ENCODE results near the gene CD7. TPM values are rescaled to one million over a fixed set of nuclear protein-coding genes. Genes with fewer than 3 reads are reported as not detected.

Gene CD7
- total and polyA plus RNA-seq, 9 of the 15 experiments (the other 6 are each of a cell fraction or from before 2014, with no cell fraction given), result 0.21 to 0.35 TPM; not detected in 7

GRCh38 chr17:82334622-82335394 is 17.4 kb upstream of the CD7 start (continued):
- TF ChIP-seq ZNF695 (CRISPR knock-in tag; IDR thresholded peaks at IDR 0.05) (no peak), TCF7L2 (IDR thresholded peaks at IDR 0.05; ENCODE audit: low read depth, low read length) (no peak), TAF7 (tag; IDR thresholded peaks at IDR 0.05) (0 out of 2 replicates have a peak, but pooled peaks have one; percentile 27), ETS1 (conservative IDR thresholded peaks at IDR 0.05; ENCODE audit: control insufficient read depth, low read depth, low read length) (no peak), ZNF778 (CRISPR knock-in tag; IDR thresholded peaks at IDR 0.05) (no peak), NELFE (IDR thresholded peaks at IDR 0.05; ENCODE audit: insufficient read depth, insufficient read length) (no peak), SMARCA4 (IDR thresholded peaks at IDR 0.05) (no peak), SLC30A9 (CRISPR knock-in tag; IDR thresholded peaks at IDR 0.05) (no peak), ZNF263 (CRISPR knock-in tag; IDR thresholded peaks at IDR 0.05; ENCODE audit: borderline replicate concordance) (no peak), GATAD2A (IDR thresholded peaks at IDR 0.05) (no peak), TCF7 (IDR thresholded peaks at IDR 0.05; ENCODE audit: borderline replicate concordance) (no peak), ZNF592 (IDR thresholded peaks at IDR 0.05) (0 out of 2 replicates have a peak, but pooled peaks have one; percentile 20), MEIS2 (IDR thresholded peaks at IDR 0.05; ENCODE audit: partially characterized antibody) (no peak), ETV1 (tag; conservative IDR thresholded peaks at IDR 0.05; ENCODE audit: low read depth) (0 out of 2 replicates have a peak, but pooled peaks have one; percentile 22), TRIM24 (IDR thresholded peaks at IDR 0.05) (no peak), NCOA1 (IDR thresholded peaks at IDR 0.05; ENCODE audit: low read depth) (no peak), ZSCAN29 (IDR thresholded peaks at IDR 0.05) (no peak), ASH1L (IDR thresholded peaks at IDR 0.05; ENCODE audit: borderline replicate concordance, low read depth, partially characterized antibody) (no peak), SRSF1 (IDR thresholded peaks at IDR 0.05; ENCODE audit: low read depth, low read length) (no peak), MTA1 (IDR thresholded peaks at IDR 0.05; ENCODE audit: borderline replicate concordance) (no peak)
- TF ChIP-seq, protein P1, sequence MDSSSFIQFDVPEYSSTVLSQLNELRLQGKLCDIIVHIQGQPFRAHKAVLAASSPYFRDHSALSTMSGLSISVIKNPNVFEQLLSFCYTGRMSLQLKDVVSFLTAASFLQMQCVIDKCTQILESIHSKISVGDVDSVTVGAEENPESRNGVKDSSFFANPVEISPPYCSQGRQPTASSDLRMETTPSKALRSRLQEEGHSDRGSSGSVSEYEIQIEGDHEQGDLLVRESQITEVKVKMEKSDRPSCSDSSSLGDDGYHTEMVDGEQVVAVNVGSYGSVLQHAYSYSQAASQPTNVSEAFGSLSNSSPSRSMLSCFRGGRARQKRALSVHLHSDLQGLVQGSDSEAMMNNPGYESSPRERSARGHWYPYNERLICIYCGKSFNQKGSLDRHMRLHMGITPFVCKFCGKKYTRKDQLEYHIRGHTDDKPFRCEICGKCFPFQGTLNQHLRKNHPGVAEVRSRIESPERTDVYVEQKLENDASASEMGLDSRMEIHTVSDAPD (CRISPR knock-in tag; IDR thresholded peaks at IDR 0.05), result no peak
- TF ChIP-seq, protein P2, sequence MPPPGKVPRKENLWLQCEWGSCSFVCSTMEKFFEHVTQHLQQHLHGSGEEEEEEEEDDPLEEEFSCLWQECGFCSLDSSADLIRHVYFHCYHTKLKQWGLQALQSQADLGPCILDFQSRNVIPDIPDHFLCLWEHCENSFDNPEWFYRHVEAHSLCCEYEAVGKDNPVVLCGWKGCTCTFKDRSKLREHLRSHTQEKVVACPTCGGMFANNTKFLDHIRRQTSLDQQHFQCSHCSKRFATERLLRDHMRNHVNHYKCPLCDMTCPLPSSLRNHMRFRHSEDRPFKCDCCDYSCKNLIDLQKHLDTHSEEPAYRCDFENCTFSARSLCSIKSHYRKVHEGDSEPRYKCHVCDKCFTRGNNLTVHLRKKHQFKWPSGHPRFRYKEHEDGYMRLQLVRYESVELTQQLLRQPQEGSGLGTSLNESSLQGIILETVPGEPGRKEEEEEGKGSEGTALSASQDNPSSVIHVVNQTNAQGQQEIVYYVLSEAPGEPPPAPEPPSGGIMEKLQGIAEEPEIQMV (tag; conservative IDR thresholded peaks at IDR 0.05; ENCODE audit: low read depth), result no peak

All from K562 (cell line).